ENCODE results near the gene OXLD1. TPM values are rescaled to one million over a fixed set of nuclear protein-coding genes. Genes with fewer than 3 reads are reported as not detected.

OXLD1 gene
- total and polyA plus RNA-seq, 2 donors (not counting 1 experiment from before 2014, with no cell fraction given) = 39.5 to 102 TPM

DNA sequence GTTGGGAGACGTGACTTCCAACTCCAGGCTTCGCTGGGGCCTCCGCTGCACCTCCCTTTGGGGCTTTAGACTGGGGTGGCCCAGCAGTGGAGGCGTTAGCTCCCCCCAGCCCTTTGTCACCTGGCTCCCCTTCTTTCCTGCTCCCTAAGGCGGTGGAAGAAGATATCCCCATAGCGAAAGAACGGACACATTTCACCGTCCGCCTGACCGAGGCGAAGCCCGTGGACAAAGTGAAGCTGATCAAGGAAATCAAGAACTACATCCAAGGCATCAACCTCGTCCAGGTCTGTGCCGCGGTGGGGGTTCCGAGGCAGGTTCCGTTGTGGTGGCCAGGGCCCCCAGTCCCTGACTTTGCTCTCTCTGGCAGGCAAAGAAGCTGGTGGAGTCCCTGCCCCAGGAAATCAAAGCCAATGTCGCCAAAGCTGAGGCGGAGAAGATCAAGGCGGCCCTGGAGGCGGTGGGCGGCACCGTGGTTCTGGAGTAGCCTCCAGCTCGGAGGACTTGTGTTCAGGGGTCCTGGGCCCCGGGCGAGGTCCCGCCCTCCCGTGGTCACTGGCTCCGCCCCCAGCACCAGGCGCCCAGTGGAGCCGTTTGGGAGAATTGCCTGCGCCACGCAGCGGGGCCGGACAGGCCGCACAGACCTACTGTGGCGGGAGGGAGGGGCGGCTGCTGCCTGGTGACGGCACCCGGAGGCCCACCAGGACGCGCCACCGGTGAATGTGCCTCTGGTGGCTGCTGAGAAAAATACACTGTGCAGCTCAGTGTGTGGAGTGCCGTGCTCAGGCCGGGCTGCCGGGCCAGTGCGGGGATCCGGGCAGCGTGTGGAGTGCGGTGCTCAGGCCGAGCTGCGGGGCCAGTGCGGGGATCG lies 40.6 kb upstream of the OXLD1 start:
- Histone ChIP-seq H3K27me3 (replicated peaks in 1 of 4; ENCODE audit: control extremely low read depth in 1 of 4, control insufficient read depth in 3 of 4, insufficient read depth in 4 of 4, low read length in 3 of 4) (peaks cover 0 to 3% (median 0%) of the 10 kb centered on the region in 4 experiments), H4K20me1 (ENCODE audit: control insufficient read depth, insufficient read depth, low read length, poor library complexity, severe bottlenecking) (peaks cover 6% of the 10 kb centered on the region), H3K36me3 (replicated peaks in 1 of 2; ENCODE audit: control extremely low read depth in 1 of 2, control insufficient read depth in 1 of 2, extremely low read depth in 1 of 2, insufficient read depth in 2 of 2, low read length in 1 of 2) (peaks cover 0 to 10% of the 10 kb centered on the region in 2 experiments), H3K79me2 (ENCODE audit: control insufficient read depth, insufficient read depth, low read length) (peaks cover 26% of the 10 kb centered on the region), H3K4me1 (ENCODE audit: control insufficient read depth in 2 of 2, insufficient read depth in 2 of 2, low read length in 2 of 2) (peaks cover 27 to 37% of the 10 kb centered on the region in 2 donors), H3K9me3 (ENCODE audit: control extremely low read depth in 1 of 3, control insufficient read depth in 2 of 3, insufficient read depth in 1 of 3, low read length in 2 of 3) (no peaks in the 10 kb centered on the region), H3K4me3 (ENCODE audit: control extremely low read depth in 1 of 5, extremely low read depth in 1 of 5, insufficient read depth in 1 of 5, low read depth in 2 of 5, low read length in 4 of 5) (no peak overlapping the region), H3K9ac (ENCODE audit: low read length) (no peak overlapping the region), H3K4me2 (replicated peaks; ENCODE audit: low read depth, low read length, poor library complexity, severe bottlenecking) (no peak overlapping the region), H2AFZ (ENCODE audit: insufficient read depth, low read depth, low read length, poor library complexity, severe bottlenecking) (no peak overlapping the region), H3K27ac (ENCODE audit: low read length in 2 of 2) (no peak overlapping the region)
- no peak overlapping the region for H3K4me3 Mint-ChIP-seq
- intact Hi-C loops (cut with micrococcal nuclease) = no loop called here
- no peaks in the 10 kb centered on the region for H3K27me3 Mint-ChIP-seq
- CTCF ChIA-PET = no interaction called here
- H3K27ac Mint-ChIP-seq = no peak overlapping the region
- DNase-seq (no peak), ATAC-seq (ENCODE audit: low read depth) (no peak)
- POLR2A ChIA-PET = interaction anchor here (0.5 kb wide), 1 partner anchor 535 kb away, joined by 5 read pairs; no protein-coding TSS in a partner anchor
- WGBS (ENCODE audit: insufficient coverage) = 97% methylated on average over 54 of the region's 54 CpGs
- peaks cover 32% of the 10 kb centered on the region for H3K4me1 Mint-ChIP-seq
- no peak for TF ChIP-seq EZH2 (IDR thresholded peaks at IDR 0.05; ENCODE audit: borderline replicate concordance, insufficient read depth, low read depth, low read length, poor library complexity, severe bottlenecking)
- TF ChIP-seq, protein P1, sequence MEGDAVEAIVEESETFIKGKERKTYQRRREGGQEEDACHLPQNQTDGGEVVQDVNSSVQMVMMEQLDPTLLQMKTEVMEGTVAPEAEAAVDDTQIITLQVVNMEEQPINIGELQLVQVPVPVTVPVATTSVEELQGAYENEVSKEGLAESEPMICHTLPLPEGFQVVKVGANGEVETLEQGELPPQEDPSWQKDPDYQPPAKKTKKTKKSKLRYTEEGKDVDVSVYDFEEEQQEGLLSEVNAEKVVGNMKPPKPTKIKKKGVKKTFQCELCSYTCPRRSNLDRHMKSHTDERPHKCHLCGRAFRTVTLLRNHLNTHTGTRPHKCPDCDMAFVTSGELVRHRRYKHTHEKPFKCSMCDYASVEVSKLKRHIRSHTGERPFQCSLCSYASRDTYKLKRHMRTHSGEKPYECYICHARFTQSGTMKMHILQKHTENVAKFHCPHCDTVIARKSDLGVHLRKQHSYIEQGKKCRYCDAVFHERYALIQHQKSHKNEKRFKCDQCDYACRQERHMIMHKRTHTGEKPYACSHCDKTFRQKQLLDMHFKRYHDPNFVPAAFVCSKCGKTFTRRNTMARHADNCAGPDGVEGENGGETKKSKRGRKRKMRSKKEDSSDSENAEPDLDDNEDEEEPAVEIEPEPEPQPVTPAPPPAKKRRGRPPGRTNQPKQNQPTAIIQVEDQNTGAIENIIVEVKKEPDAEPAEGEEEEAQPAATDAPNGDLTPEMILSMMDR (IDR thresholded peaks at IDR 0.05) = no peak
- no peaks in the 10 kb centered on the region for H3K9me3 Mint-ChIP-seq (ENCODE audit: insufficient read depth)

- Histone ChIP-seq H3K9ac (ENCODE audit: low read length) (no peak overlapping the region), H3K4me2 (replicated peaks; ENCODE audit: low read depth, low read length, poor library complexity, severe bottlenecking) (no peak overlapping the region), H3K9me3 (ENCODE audit: control extremely low read depth in 1 of 3, control insufficient read depth in 2 of 3, insufficient read depth in 1 of 3, low read length in 2 of 3) (no peaks in the 10 kb centered on the region), H4K20me1 (ENCODE audit: control insufficient read depth, insufficient read depth, low read length, poor library complexity, severe bottlenecking) (peaks cover 14% of the 10 kb centered on the region), H3K4me3 (ENCODE audit: control extremely low read depth in 1 of 5, extremely low read depth in 1 of 5, insufficient read depth in 1 of 5, low read depth in 2 of 5, low read length in 4 of 5) (no peak overlapping the region), H3K4me1 (ENCODE audit: control insufficient read depth in 2 of 2, insufficient read depth in 2 of 2, low read length in 2 of 2) (peaks cover 32 to 39% of the 10 kb centered on the region in 2 donors), H2AFZ (ENCODE audit: insufficient read depth, low read depth, low read length, poor library complexity, severe bottlenecking) (no peak overlapping the region), H3K79me2 (ENCODE audit: control insufficient read depth, insufficient read depth, low read length) (peaks cover 33% of the 10 kb centered on the region), H3K27ac (ENCODE audit: low read length in 2 of 2) (no peak overlapping the region), H3K36me3 (replicated peaks in 1 of 2; ENCODE audit: control extremely low read depth in 1 of 2, control insufficient read depth in 1 of 2, extremely low read depth in 1 of 2, insufficient read depth in 2 of 2, low read length in 1 of 2) (peaks cover 0 to 16% of the 10 kb centered on the region in 2 experiments), H3K27me3 (replicated peaks in 1 of 4; ENCODE audit: control extremely low read depth in 1 of 4, control insufficient read depth in 3 of 4, insufficient read depth in 4 of 4, low read length in 3 of 4) (peaks cover 0 to under 1% (median 0%) of the 10 kb centered on the region in 4 experiments)
- ChIA-PET POLR2A (no interaction called here), CTCF (no interaction called here)
- ATAC-seq (ENCODE audit: low read depth) = no peak
- WGBS (ENCODE audit: insufficient coverage) = 95% methylated on average over 17 of the region's 17 CpGs
- no peak overlapping the region for H3K27ac Mint-ChIP-seq
- intact Hi-C loops (cut with micrococcal nuclease) = no loop called here
- H3K27me3 Mint-ChIP-seq = no peaks in the 10 kb centered on the region
- H3K9me3 Mint-ChIP-seq (ENCODE audit: insufficient read depth) = no peaks in the 10 kb centered on the region
- no peak for DNase-seq
- TF ChIP-seq EZH2 (IDR thresholded peaks at IDR 0.05; ENCODE audit: borderline replicate concordance, insufficient read depth, low read depth, low read length, poor library complexity, severe bottlenecking) = no peak
- TF ChIP-seq, protein P1 (IDR thresholded peaks at IDR 0.05) = no peak
- H3K4me3 Mint-ChIP-seq = no peak overlapping the region
- peaks cover 36% of the 10 kb centered on the region for H3K4me1 Mint-ChIP-seq
These were observed 39.8 kb upstream of the OXLD1 start for GRCh38 chr17:81706232-81706611.

Data from B cell (primary cell).